GM18505 (cell line): ENCODE results near the gene PATJ.
"Not testable (repeated sequence)": the region's sequence is repeated elsewhere in the genome, so short reads cannot be mapped to it uniquely, and the experiment has no call there.

ENCODE experiments used
- ATAC-seq: cut with Tn5 transposase; IDR thresholded peaks from one replicate; pipeline ENCODE4 v1.9.1; 2021; ENCODE audit not compliant: unreplicated experiment
- POLR2A ChIP-seq: IDR thresholded peaks from 4 replicates; pipeline ENCODE4 v1.6.1; 2011; ENCODE audit warnings: borderline replicate concordance; ENCODE audit not compliant: insufficient read depth, insufficient read length; ENCODE audit errors: extremely low read depth

The PATJ gene

GRCh38 chr1:61770131-61770530 is 27.9 kb downstream of the PATJ start:
- no peak for ATAC-seq
- TF ChIP-seq POLR2A, result no peak

GRCh38 chr1:61776091-61776490 is 33.8 kb downstream of the PATJ start:
- no peak for TF ChIP-seq POLR2A
- no peak for ATAC-seq

GRCh38 chr1:61779231-61779630 is 37.0 kb downstream of the PATJ start:
- no peak for TF ChIP-seq POLR2A
- ATAC-seq, result no peak

- no peak for TF ChIP-seq POLR2A
- no peak for ATAC-seq
Observed at GRCh38 chr1:61781151-61781550, 38.9 kb downstream of the PATJ start.

GRCh38 chr1:61782771-61783170 is 40.5 kb downstream of the PATJ start:
- no peak for ATAC-seq
- no peak for TF ChIP-seq POLR2A

GRCh38 chr1:61784726-61785125 is 42.4 kb downstream of the PATJ start:
- no peak for TF ChIP-seq POLR2A
- no peak for ATAC-seq

- no peak for TF ChIP-seq POLR2A
- ATAC-seq, result no peak
Observed at GRCh38 chr1:61790837-61791236, 48.6 kb downstream of the PATJ start.

GRCh38 chr1:61797045-61797755 is 54.9 kb downstream of the PATJ start:
- no peak for ATAC-seq
- no peak for TF ChIP-seq POLR2A

GRCh38 chr1:61801047-61801446 is 58.8 kb downstream of the PATJ start:
- ATAC-seq, result not testable (repeated sequence)

GRCh38 chr1:61807606-61808140 is 65.4 kb downstream of the PATJ start:
- ATAC-seq, result no peak
- TF ChIP-seq POLR2A, result no peak

- ATAC-seq, result no peak
- no peak for TF ChIP-seq POLR2A
Observed at GRCh38 chr1:61808321-61808720, 66.0 kb downstream of the PATJ start.

- no peak for ATAC-seq
- TF ChIP-seq POLR2A, result no peak
Observed at GRCh38 chr1:61808968-61809367, 66.7 kb downstream of the PATJ start.

GRCh38 chr1:61812916-61813315 is 70.6 kb downstream of the PATJ start:
- no peak for TF ChIP-seq POLR2A
- ATAC-seq, result no peak

- ATAC-seq, result no peak
- no peak for TF ChIP-seq POLR2A
Observed at GRCh38 chr1:61816191-61816590, 73.9 kb downstream of the PATJ start.

GRCh38 chr1:61818992-61819391 is 76.7 kb downstream of the PATJ start:
- ATAC-seq, result no peak
- no peak for TF ChIP-seq POLR2A

GRCh38 chr1:61819421-61819820 is 77.1 kb downstream of the PATJ start:
- no peak for ATAC-seq
- no peak for TF ChIP-seq POLR2A

GRCh38 chr1:61825393-61825792 is 83.1 kb downstream of the PATJ start:
- TF ChIP-seq POLR2A, result no peak

More at GRCh38 chr1:61825393-61825792, 83.1 kb downstream of the PATJ start:
- no peak for ATAC-seq
